H9 (cell line): ENCODE measurements around the gene C3orf62. TPM values are rescaled to one million over a fixed set of nuclear protein-coding genes. Genes with fewer than 3 reads are reported as not detected.
A peak's percentile ranks its signal among the peaks of the same experiment; 100 is the strongest.

Experiments used
- DNase-seq: peaks from one replicate; pipeline ENCODE4 v3.0.0-alpha.2; 2017
- H2AFZ ChIP-seq: one replicate; pipeline ENCODE4 v1.6.1; 2013; ENCODE audit warnings: mild to moderate bottlenecking, low read length, control low read depth, moderate library complexity
- H2AK5ac ChIP-seq: 2 replicates; pipeline ENCODE4 v1.6.1; 2013; ENCODE audit warnings: low read length, control low read depth, mixed read lengths; ENCODE audit not compliant: insufficient read length
- H2BK120ac ChIP-seq: one replicate; pipeline ENCODE4 v1.6.1; 2013; ENCODE audit warnings: low read depth, mild to moderate bottlenecking, low read length, control low read depth, inconsistent platforms; ENCODE audit not compliant: poor library complexity, severe bottlenecking
- H2BK12ac ChIP-seq: 2 replicates; pipeline ENCODE4 v1.6.1; 2013; ENCODE audit warnings: low read length, control low read depth, mixed read lengths, low read depth; ENCODE audit not compliant: insufficient read length
- H2BK15ac ChIP-seq: 2 replicates; pipeline ENCODE4 v1.6.1; 2013; ENCODE audit warnings: low read depth, low read length, control low read depth
- H2BK20ac ChIP-seq: one replicate; pipeline ENCODE4 v1.6.1; 2013; ENCODE audit warnings: low read depth, mild to moderate bottlenecking, low read length, control low read depth, inconsistent platforms; ENCODE audit not compliant: poor library complexity, severe bottlenecking
- H2BK5ac ChIP-seq: 2 replicates; pipeline ENCODE4 v1.6.1; 2013; ENCODE audit warnings: low read length, control low read depth, mixed read lengths; ENCODE audit not compliant: insufficient read length
- H3K14ac ChIP-seq: 2 replicates; pipeline ENCODE4 v1.6.1; 2013; ENCODE audit warnings: low read length, control low read depth; ENCODE audit not compliant: insufficient read depth
- H3K18ac ChIP-seq: 2 replicates; pipeline ENCODE4 v1.6.1; 2013; ENCODE audit warnings: low read depth, mild to moderate bottlenecking, mixed read lengths, low read length, control low read depth; ENCODE audit not compliant: insufficient read length
- H3K23ac ChIP-seq: 2 replicates; pipeline ENCODE4 v1.6.1; 2013; ENCODE audit warnings: low read length, control low read depth, mixed read lengths, low read depth; ENCODE audit not compliant: insufficient read length
- H3K23me2 ChIP-seq: 2 replicates; pipeline ENCODE4 v1.6.1; 2013; ENCODE audit warnings: low read depth, mild to moderate bottlenecking, mixed read lengths, low read length, control low read depth; ENCODE audit not compliant: insufficient read length, poor library complexity, severe bottlenecking
- H3K27ac ChIP-seq: 2 replicates; pipeline ENCODE4 v1.5.1; 2013; ENCODE audit warnings: low read length, control low read depth, mixed read lengths, low read depth; ENCODE audit not compliant: insufficient read length
- H3K27me3 ChIP-seq: 2 replicates; pipeline ENCODE4 v1.6.1; 2013; ENCODE audit warnings: low read length, control low read depth, inconsistent platforms; ENCODE audit not compliant: insufficient read depth
- H3K4ac ChIP-seq: 2 replicates; pipeline ENCODE4 v1.6.1; 2013; ENCODE audit warnings: low read depth, mild to moderate bottlenecking, control low read depth, inconsistent platforms, low read length, moderate library complexity
- H3K4me1 ChIP-seq: 2 replicates; pipeline ENCODE4 v1.6.1; 2013; ENCODE audit warnings: low read length, control low read depth, inconsistent platforms; ENCODE audit not compliant: insufficient read depth
- H3K4me2 ChIP-seq: 2 replicates; pipeline ENCODE4 v1.6.1; 2013; ENCODE audit warnings: low read length, control low read depth, mixed read lengths; ENCODE audit not compliant: insufficient read length, insufficient read depth
- H3K56ac ChIP-seq: 2 replicates; pipeline ENCODE4 v1.6.1; 2013; ENCODE audit warnings: low read depth, mild to moderate bottlenecking, mixed read lengths, low read length, control low read depth; ENCODE audit not compliant: insufficient read length
- H3K79me1 ChIP-seq: 2 replicates; pipeline ENCODE4 v1.6.1; 2013; ENCODE audit warnings: low read depth, mild to moderate bottlenecking, moderate library complexity, low read length, control low read depth, inconsistent platforms; ENCODE audit not compliant: insufficient read depth, poor library complexity, severe bottlenecking
- H3K79me2 ChIP-seq: 2 replicates; pipeline ENCODE4 v1.6.1; 2013; ENCODE audit warnings: low read length, control low read depth, inconsistent platforms; ENCODE audit not compliant: insufficient read depth
- H3K9ac ChIP-seq: 2 replicates; pipeline ENCODE4 v1.6.1; 2013; ENCODE audit warnings: low read length, control low read depth, mixed read lengths; ENCODE audit not compliant: insufficient read length; ENCODE audit errors: extremely low read depth
- H3K9me3 ChIP-seq: one replicate; pipeline ENCODE4 v1.6.1; 2013; ENCODE audit warnings: low read depth, low read length, inconsistent platforms; ENCODE audit not compliant: control insufficient read depth
- H3T11ph ChIP-seq: one replicate; pipeline ENCODE4 v1.6.1; 2013; ENCODE audit warnings: mild to moderate bottlenecking, low read length, control low read depth, inconsistent platforms
- H4K20me1 ChIP-seq: one replicate; pipeline ENCODE4 v1.6.1; 2013; ENCODE audit not compliant: control insufficient read depth, insufficient read length, insufficient read depth
- H4K5ac ChIP-seq: 2 replicates; pipeline ENCODE4 v1.6.1; 2013; ENCODE audit warnings: low read depth, mild to moderate bottlenecking, mixed read lengths, low read length, control low read depth; ENCODE audit not compliant: insufficient read length
- H4K8ac ChIP-seq: replicated peaks from 2 replicates; pipeline ENCODE4 v1.6.1; 2013; ENCODE audit warnings: low read length, control low read depth, mixed read lengths, low read depth; ENCODE audit not compliant: insufficient read length
- H4K91ac ChIP-seq: 2 replicates; pipeline ENCODE4 v1.6.1; 2013; ENCODE audit warnings: low read depth, mild to moderate bottlenecking, moderate library complexity, mixed read lengths, low read length, control low read depth; ENCODE audit not compliant: insufficient read length
- H3K27ac Mint-ChIP-seq, 3 experiments: 2 replicates in 2 of 3; 3 replicates in 1 of 3; pipeline ENCODE4 v1.8.0; 2020 to 2021; ENCODE audit warnings: mixed read lengths in 3 of 3, mild to moderate bottlenecking in 1 of 3, moderate library complexity in 1 of 3
- H3K27me3 Mint-ChIP-seq: 2 replicates; pipeline ENCODE4 v1.8.0; 2021; ENCODE audit warnings: low read depth, mild to moderate bottlenecking, moderate library complexity, mixed read lengths
- H3K36me3 Mint-ChIP-seq, 3 experiments: 2 replicates in 2 of 3; 3 replicates in 1 of 3; pipeline ENCODE4 v1.8.0; 2020 to 2021; ENCODE audit warnings: low read depth in 3 of 3, mixed read lengths in 3 of 3; ENCODE audit not compliant: insufficient read depth in 1 of 3
- H3K4me1 Mint-ChIP-seq, 2 experiments: 2 replicates each; pipeline ENCODE4 v1.8.0; 2020; ENCODE audit warnings: mixed read lengths in 2 of 2
- H3K4me3 Mint-ChIP-seq, 2 experiments: 2 replicates in 1 of 2; 3 replicates in 1 of 2; pipeline ENCODE4 v1.8.0; 2020 to 2021; ENCODE audit warnings: mild to moderate bottlenecking in 2 of 2, mixed read lengths in 2 of 2, moderate library complexity in 1 of 2
- H3K9me3 Mint-ChIP-seq, 2 experiments: 2 replicates in 1 of 2; 3 replicates in 1 of 2; pipeline ENCODE4 v1.8.0; 2020; ENCODE audit warnings: mild to moderate bottlenecking in 2 of 2, mixed read lengths in 2 of 2, moderate library complexity in 1 of 2
- WGBS: extraction: QIAGEN DNeasy Blood & Tissue Kit; methylation state at CpG from one replicate; pipeline ENCODE4 v1.1.7; 2013; ENCODE audit warnings: missing lambda C conversion rate, low lambda C conversion rate, mixed read lengths; ENCODE audit not compliant: insufficient read length; ENCODE audit errors: extremely low coverage; 5-methylcytosine and 5-hydroxymethylcytosine counted together
- total RNA-seq: library from RNA; stranded (reverse); gene quantifications from 2 replicates; pipeline ENCODE4 v1.2.1, GENCODE V29; 2021
- TF ChIP-seq, protein P1 (sequence below): fragments of 200-600 bp; sonication (generic); conservative IDR thresholded peaks from 3 replicates; pipeline ENCODE4 v1.8.0; 2021; ENCODE audit warnings: antibody characterized with exemption, mild to moderate bottlenecking

C3orf62 gene
- total RNA-seq, 1 experiment from 2014 or later: 4.5 TPM

DNA sequence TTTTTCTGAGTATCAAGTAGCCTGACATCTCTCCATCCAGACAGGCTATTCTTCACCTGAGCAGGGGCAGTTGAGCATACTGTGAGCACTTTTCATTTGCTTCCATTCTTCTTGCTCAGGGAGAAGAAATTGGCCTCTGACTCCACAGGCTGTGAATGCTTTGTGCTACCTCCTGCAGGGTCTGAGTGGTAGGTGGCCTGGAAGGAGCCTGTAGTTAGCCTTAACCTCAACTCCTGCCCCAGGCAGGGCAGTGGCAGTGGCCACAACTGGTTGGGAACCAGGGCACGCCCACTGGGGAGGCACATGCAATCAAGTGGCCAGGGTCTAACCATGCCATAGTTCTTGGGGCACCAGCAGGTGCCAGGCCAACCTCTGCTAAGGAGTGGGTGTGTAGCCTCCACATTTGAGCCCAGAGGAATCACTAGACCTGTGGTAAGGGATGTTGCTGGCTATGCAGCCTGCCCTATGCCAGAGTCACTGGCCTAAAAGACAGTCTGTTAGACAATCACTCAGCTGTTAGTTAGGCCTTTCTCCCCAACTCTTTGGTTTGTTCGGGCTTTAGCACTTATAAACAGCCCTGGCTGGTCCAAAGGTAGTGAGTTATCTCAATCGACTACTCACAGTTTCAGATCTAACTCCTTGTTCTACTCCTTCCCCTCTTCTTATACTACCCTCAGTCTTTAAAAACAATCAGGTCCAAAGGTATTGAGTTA is 7.4 kb downstream of the C3orf62 start:
- H3K36me3 Mint-ChIP-seq: peaks cover 0 to 11% (median 0%) of the 10 kb centered on the region in 3 experiments; a peak in 1 of 7 replicates
- H2AK5ac ChIP-seq: no peak overlapping the region
- no peaks in the 10 kb centered on the region for H3K79me1 ChIP-seq
- H3K27ac Mint-ChIP-seq: peak overlapping the region in 1 of 3 experiments; percentile 15; a peak in 3 of 7 replicates
- H3K14ac ChIP-seq: no peak overlapping the region
- H3K9ac ChIP-seq: no peak overlapping the region
- H2BK12ac ChIP-seq: no peak overlapping the region
- H3K9me3 ChIP-seq: no peaks in the 10 kb centered on the region
- H3K27me3 Mint-ChIP-seq: no peaks in the 10 kb centered on the region
- no peaks in the 10 kb centered on the region for H3K27me3 ChIP-seq
- no peak overlapping the region for H2BK120ac ChIP-seq
- no peak overlapping the region for H3K23ac ChIP-seq
- no peaks in the 10 kb centered on the region for H3K23me2 ChIP-seq
- no CpG with 5 or more reads among the region's 3 CpGs for WGBS
- no peak overlapping the region for H3K18ac ChIP-seq
- no peak overlapping the region for H4K5ac ChIP-seq
- no peak overlapping the region for H2BK5ac ChIP-seq
- DNase-seq: no peak
- no peak overlapping the region for H3T11ph ChIP-seq
- H3K4ac ChIP-seq: no peak overlapping the region
- TF ChIP-seq, protein P1, sequence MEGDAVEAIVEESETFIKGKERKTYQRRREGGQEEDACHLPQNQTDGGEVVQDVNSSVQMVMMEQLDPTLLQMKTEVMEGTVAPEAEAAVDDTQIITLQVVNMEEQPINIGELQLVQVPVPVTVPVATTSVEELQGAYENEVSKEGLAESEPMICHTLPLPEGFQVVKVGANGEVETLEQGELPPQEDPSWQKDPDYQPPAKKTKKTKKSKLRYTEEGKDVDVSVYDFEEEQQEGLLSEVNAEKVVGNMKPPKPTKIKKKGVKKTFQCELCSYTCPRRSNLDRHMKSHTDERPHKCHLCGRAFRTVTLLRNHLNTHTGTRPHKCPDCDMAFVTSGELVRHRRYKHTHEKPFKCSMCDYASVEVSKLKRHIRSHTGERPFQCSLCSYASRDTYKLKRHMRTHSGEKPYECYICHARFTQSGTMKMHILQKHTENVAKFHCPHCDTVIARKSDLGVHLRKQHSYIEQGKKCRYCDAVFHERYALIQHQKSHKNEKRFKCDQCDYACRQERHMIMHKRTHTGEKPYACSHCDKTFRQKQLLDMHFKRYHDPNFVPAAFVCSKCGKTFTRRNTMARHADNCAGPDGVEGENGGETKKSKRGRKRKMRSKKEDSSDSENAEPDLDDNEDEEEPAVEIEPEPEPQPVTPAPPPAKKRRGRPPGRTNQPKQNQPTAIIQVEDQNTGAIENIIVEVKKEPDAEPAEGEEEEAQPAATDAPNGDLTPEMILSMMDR: no peak
- no peak overlapping the region for H2AFZ ChIP-seq
- H2BK15ac ChIP-seq: no peak overlapping the region
- H4K20me1 ChIP-seq: no peaks in the 10 kb centered on the region
- no peak overlapping the region for H2BK20ac ChIP-seq
- no peak overlapping the region for H3K56ac ChIP-seq
- no peak overlapping the region for H3K27ac ChIP-seq
- H3K4me3 Mint-ChIP-seq: no peak overlapping the region
- no peak overlapping the region for H3K4me2 ChIP-seq
- no peaks in the 10 kb centered on the region for H3K4me1 Mint-ChIP-seq
- H3K79me2 ChIP-seq: no peaks in the 10 kb centered on the region
- no peak overlapping the region for H4K8ac ChIP-seq
- H3K4me1 ChIP-seq: no peaks in the 10 kb centered on the region
- no peaks in the 10 kb centered on the region for H3K9me3 Mint-ChIP-seq
- no peak overlapping the region for H4K91ac ChIP-seq
